ENCODE measurements around the gene DDX49. TPM values are rescaled to one million over a fixed set of nuclear protein-coding genes. Genes with fewer than 3 reads are reported as not detected.
A peak's percentile ranks its signal among the peaks of the same experiment; 100 is the strongest.

Gene DDX49
- total and polyA plus RNA-seq, 2 experiments from 2014 or later, result 48.5 to 57.6 TPM

DNA sequence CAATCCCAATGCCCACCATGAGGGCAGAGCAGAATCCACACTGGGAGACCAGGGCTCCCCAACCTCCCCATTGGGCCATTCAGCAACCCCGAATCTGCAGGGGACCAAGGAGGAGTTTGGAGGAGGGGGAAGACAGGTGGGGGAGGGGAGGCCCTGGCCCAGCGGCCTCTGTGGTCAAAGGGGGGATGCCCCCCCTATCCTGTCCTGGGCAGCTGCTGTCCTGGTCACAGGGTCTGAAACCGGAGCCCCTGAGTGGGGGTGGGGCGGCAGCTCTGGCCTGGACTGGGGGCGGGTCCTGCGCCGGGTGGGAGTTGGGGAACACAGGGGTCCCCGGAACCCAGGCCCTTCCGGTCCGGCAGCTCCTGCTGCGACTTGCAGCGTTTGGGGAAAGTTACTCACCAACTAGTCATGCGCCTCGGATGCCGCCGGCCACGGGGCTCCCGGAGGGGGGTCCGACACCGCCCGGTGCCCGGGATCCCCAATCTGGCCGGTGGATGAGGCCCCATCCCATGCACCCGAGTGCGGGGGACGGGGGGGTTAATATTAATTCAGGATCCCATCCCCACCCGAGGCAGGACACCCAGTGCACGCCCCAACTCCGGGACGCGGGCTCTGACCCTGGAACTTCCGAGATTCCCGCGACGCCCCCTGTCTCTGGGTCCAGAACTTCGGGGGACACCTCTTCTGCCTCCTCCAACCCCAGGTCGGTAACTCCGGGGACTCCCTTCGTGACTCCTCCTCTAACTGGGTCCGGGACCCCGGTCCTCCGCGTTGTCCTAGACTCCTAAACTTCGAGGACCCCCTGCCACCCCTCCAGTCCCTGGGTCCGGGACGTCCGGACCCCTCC lies 20.6 kb downstream of the DDX49 start:
- TF ChIP-seq, protein P1, sequence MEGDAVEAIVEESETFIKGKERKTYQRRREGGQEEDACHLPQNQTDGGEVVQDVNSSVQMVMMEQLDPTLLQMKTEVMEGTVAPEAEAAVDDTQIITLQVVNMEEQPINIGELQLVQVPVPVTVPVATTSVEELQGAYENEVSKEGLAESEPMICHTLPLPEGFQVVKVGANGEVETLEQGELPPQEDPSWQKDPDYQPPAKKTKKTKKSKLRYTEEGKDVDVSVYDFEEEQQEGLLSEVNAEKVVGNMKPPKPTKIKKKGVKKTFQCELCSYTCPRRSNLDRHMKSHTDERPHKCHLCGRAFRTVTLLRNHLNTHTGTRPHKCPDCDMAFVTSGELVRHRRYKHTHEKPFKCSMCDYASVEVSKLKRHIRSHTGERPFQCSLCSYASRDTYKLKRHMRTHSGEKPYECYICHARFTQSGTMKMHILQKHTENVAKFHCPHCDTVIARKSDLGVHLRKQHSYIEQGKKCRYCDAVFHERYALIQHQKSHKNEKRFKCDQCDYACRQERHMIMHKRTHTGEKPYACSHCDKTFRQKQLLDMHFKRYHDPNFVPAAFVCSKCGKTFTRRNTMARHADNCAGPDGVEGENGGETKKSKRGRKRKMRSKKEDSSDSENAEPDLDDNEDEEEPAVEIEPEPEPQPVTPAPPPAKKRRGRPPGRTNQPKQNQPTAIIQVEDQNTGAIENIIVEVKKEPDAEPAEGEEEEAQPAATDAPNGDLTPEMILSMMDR (IDR thresholded peaks at IDR 0.05; ENCODE audit: low read depth, low read length), result peak; percentile 3
- Histone ChIP-seq H3K4me3 (peak overlapping the region; percentile 75), H3K9me3 (ENCODE audit: low read depth) (no peaks in the 10 kb centered on the region), H3K27ac (no peak overlapping the region), H3K27me3 (no peaks in the 10 kb centered on the region), H3K4me1 (ENCODE audit: low read depth) (no peaks in the 10 kb centered on the region), H3K36me3 (no peaks in the 10 kb centered on the region)
- peak; percentile 47 to 55 for DNase-seq (ENCODE audit: low read depth in 1 of 2, low spot score in 1 of 2)

DNA sequence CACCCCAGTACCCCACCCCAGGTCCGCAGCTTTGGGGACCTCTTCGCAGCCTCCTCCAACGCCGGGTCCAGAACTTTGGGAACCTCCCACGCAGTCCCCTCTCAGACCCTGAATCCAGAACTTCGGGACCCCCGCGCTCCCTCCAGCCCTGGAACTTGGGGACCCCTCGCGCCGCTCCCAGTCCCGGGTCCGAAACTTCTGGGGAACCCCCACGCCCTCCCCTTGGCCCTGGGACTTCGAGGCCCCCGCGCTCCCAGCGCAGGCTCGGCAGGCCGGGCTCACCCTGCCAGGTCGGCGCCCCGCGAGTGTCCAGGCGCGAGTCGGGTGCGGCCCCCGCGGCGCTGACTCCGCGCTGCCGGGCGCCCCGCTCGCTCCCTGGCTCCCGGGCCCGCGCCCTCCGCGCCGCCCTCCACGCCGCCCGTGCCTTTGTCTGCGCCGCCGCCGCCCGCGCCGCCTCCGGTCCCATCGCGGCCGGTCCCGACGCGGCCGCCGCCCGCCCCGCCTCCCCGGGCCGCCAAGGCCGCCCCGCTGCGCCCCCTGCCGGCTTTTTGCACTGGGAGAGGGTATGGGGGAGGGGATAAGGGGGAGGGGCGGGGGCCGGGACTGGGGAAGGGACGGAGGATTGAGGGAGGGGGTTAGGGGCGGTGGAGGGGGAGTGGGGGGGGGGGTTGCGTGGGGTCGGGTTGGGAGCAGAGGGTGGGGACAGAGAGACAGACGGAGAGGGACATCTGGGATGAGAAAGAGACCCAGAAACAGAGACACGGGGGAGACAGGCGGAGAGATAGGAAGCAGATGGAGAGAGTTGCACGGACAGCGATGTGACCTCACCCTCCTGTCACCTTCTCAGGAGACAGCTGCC lies 21.5 kb downstream of the DDX49 start, which contains the start of gene HOMER3:
HOMER3 (minus strand) TSS at position 449 of the 859 bp plus-strand sequence. CDS start 2,235 bp downstream, outside the sequence.
- no peak within 1 kb of the TSS for H3K27ac ChIP-seq
- TF ChIP-seq, protein P1 (IDR thresholded peaks at IDR 0.05; ENCODE audit: low read depth, low read length), result peak; percentile 21
- no peaks in the 10 kb centered on the region for H3K4me1 ChIP-seq (ENCODE audit: low read depth)
- peak within 1 kb of the TSS; percentile 75 for H3K4me3 ChIP-seq
- H3K9me3 ChIP-seq (ENCODE audit: low read depth), result no peaks in the 10 kb centered on the region
- no peaks in the 10 kb centered on the region for H3K27me3 ChIP-seq
- no peaks in the 10 kb centered on the region for H3K36me3 ChIP-seq
- DNase-seq (ENCODE audit: low read depth in 1 of 2, low spot score in 1 of 2), result peak; percentile 72 to 90

DNA sequence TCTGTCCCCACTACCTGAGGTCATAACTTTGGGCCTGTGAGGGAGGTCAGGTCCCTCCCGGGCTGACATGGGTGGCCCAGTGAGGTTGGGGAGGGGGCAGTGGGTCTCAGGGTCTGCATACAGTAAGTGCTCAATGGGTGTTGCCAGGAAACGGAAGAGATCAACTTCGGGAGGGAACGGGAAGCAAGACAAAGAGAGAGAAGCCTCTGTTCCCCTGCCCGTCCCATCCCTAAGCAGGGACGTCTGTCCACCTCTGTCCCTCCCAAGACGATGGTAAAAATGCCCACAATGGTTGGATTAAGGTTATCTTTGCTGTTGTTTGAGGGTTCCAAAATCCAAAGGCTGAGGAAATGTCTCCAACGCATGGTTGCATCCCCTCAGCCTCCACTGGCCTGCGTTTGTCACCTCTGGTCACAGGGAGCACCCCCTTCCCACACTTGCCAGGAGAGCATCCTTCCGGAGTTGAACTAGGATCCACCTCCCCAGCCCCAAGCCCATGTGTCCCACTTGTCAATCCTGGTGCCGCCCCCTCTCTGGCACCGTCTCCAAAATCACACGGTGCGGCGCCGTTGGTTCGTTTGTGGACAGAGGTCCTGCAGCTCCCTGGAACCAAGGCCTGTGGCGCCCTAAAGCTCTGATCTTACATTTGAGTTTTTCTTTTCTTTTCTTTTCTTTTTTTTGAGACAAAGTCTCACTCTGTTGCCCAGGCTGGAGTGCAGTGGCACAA lies 22.3 kb downstream of the DDX49 start:
- DNase-seq (ENCODE audit: low read depth in 1 of 2, low spot score in 1 of 2), result no peak
- TF ChIP-seq, protein P1 (IDR thresholded peaks at IDR 0.05; ENCODE audit: low read depth, low read length), result no peak
- no peaks in the 10 kb centered on the region for H3K27me3 ChIP-seq
- H3K36me3 ChIP-seq, result no peaks in the 10 kb centered on the region
- H3K27ac ChIP-seq, result no peak overlapping the region
- no peak overlapping the region for H3K4me3 ChIP-seq
- H3K4me1 ChIP-seq (ENCODE audit: low read depth), result no peaks in the 10 kb centered on the region
- no peaks in the 10 kb centered on the region for H3K9me3 ChIP-seq (ENCODE audit: low read depth)

DNA sequence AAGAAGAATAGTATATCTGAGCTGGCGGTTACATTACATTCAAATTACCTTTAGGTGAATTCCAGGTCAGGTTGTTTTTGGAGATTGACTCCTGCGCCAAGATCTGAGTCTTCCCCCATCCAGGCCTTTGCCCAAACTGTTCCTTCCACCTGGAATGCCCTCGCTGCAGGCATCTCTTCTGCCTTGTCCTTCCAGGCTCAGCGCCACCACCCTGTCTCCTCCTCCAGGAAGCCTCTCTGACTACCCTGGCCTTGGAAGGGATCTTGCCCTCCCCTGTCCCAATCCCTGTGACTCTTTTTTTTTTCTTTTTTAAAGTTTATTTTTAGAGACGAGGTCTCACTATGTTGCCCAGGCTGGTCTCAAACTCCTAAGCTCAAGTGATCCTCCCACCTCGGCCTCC lies 23.2 kb downstream of the DDX49 start:
- Histone ChIP-seq H3K27me3 (no peaks in the 10 kb centered on the region), H3K9me3 (ENCODE audit: low read depth) (no peaks in the 10 kb centered on the region), H3K4me3 (no peak overlapping the region), H3K27ac (no peak overlapping the region), H3K36me3 (no peaks in the 10 kb centered on the region), H3K4me1 (ENCODE audit: low read depth) (no peaks in the 10 kb centered on the region)
- TF ChIP-seq, protein P1 (IDR thresholded peaks at IDR 0.05; ENCODE audit: low read depth, low read length), result no peak
- DNase-seq (ENCODE audit: low read depth in 1 of 2, low spot score in 1 of 2), result no peak

DNA sequence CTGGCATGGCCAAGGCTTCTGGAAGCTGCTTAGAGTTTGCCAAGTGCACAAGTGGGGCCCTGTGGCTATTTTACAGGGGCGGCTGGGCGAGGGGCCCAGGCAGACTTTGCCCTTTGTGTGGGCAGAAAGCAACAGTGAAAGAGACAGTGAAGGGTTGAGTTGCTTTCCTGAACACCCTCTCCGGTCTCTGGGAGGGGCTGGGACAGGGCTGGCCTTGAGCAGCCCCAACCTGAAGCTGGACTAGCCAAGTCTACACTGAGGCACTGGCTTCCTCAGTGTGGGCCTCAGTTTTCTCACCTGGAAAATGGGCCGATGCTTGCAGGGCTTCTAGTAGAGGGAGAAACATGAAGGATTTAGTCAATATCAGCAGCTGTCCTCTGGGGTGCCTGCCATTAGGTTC lies 23.9 kb downstream of the DDX49 start:
- TF ChIP-seq, protein P1 (IDR thresholded peaks at IDR 0.05; ENCODE audit: low read depth, low read length), result no peak
- H3K4me1 ChIP-seq (ENCODE audit: low read depth), result no peaks in the 10 kb centered on the region
- H3K36me3 ChIP-seq, result no peaks in the 10 kb centered on the region
- no peak overlapping the region for H3K4me3 ChIP-seq
- no peaks in the 10 kb centered on the region for H3K27me3 ChIP-seq
- DNase-seq (ENCODE audit: low read depth in 1 of 2, low spot score in 1 of 2), result no peak
- H3K27ac ChIP-seq, result no peak overlapping the region
- no peaks in the 10 kb centered on the region for H3K9me3 ChIP-seq (ENCODE audit: low read depth)
